H9 (cell line): ENCODE results near the gene GPR157. TPM values are rescaled to one million over a fixed set of nuclear protein-coding genes. Genes with fewer than 3 reads are reported as not detected.

Source experiments
- DNase-seq: peaks from one replicate; pipeline ENCODE4 v3.0.0-alpha.2; 2017
- H2AFZ ChIP-seq: one replicate; pipeline ENCODE4 v1.6.1; 2013; ENCODE audit warnings: mild to moderate bottlenecking, low read length, control low read depth, moderate library complexity
- H2AK5ac ChIP-seq: 2 replicates; pipeline ENCODE4 v1.6.1; 2013; ENCODE audit warnings: low read length, control low read depth, mixed read lengths; ENCODE audit not compliant: insufficient read length
- H2BK120ac ChIP-seq: one replicate; pipeline ENCODE4 v1.6.1; 2013; ENCODE audit warnings: low read depth, mild to moderate bottlenecking, low read length, control low read depth, inconsistent platforms; ENCODE audit not compliant: poor library complexity, severe bottlenecking
- H2BK12ac ChIP-seq: 2 replicates; pipeline ENCODE4 v1.6.1; 2013; ENCODE audit warnings: low read length, control low read depth, mixed read lengths, low read depth; ENCODE audit not compliant: insufficient read length
- H2BK15ac ChIP-seq: 2 replicates; pipeline ENCODE4 v1.6.1; 2013; ENCODE audit warnings: low read depth, low read length, control low read depth
- H2BK20ac ChIP-seq: one replicate; pipeline ENCODE4 v1.6.1; 2013; ENCODE audit warnings: low read depth, mild to moderate bottlenecking, low read length, control low read depth, inconsistent platforms; ENCODE audit not compliant: poor library complexity, severe bottlenecking
- H2BK5ac ChIP-seq: 2 replicates; pipeline ENCODE4 v1.6.1; 2013; ENCODE audit warnings: low read length, control low read depth, mixed read lengths; ENCODE audit not compliant: insufficient read length
- H3K14ac ChIP-seq: 2 replicates; pipeline ENCODE4 v1.6.1; 2013; ENCODE audit warnings: low read length, control low read depth; ENCODE audit not compliant: insufficient read depth
- H3K18ac ChIP-seq: 2 replicates; pipeline ENCODE4 v1.6.1; 2013; ENCODE audit warnings: low read depth, mild to moderate bottlenecking, mixed read lengths, low read length, control low read depth; ENCODE audit not compliant: insufficient read length
- H3K23ac ChIP-seq: 2 replicates; pipeline ENCODE4 v1.6.1; 2013; ENCODE audit warnings: low read length, control low read depth, mixed read lengths, low read depth; ENCODE audit not compliant: insufficient read length
- H3K23me2 ChIP-seq: 2 replicates; pipeline ENCODE4 v1.6.1; 2013; ENCODE audit warnings: low read depth, mild to moderate bottlenecking, mixed read lengths, low read length, control low read depth; ENCODE audit not compliant: insufficient read length, poor library complexity, severe bottlenecking
- H3K27ac ChIP-seq: 2 replicates; pipeline ENCODE4 v1.5.1; 2013; ENCODE audit warnings: low read length, control low read depth, mixed read lengths, low read depth; ENCODE audit not compliant: insufficient read length
- H3K27me3 ChIP-seq: 2 replicates; pipeline ENCODE4 v1.6.1; 2013; ENCODE audit warnings: low read length, control low read depth, inconsistent platforms; ENCODE audit not compliant: insufficient read depth
- H3K4ac ChIP-seq: 2 replicates; pipeline ENCODE4 v1.6.1; 2013; ENCODE audit warnings: low read depth, mild to moderate bottlenecking, control low read depth, inconsistent platforms, low read length, moderate library complexity
- H3K4me1 ChIP-seq: 2 replicates; pipeline ENCODE4 v1.6.1; 2013; ENCODE audit warnings: low read length, control low read depth, inconsistent platforms; ENCODE audit not compliant: insufficient read depth
- H3K4me2 ChIP-seq: 2 replicates; pipeline ENCODE4 v1.6.1; 2013; ENCODE audit warnings: low read length, control low read depth, mixed read lengths; ENCODE audit not compliant: insufficient read length, insufficient read depth
- H3K56ac ChIP-seq: 2 replicates; pipeline ENCODE4 v1.6.1; 2013; ENCODE audit warnings: low read depth, mild to moderate bottlenecking, mixed read lengths, low read length, control low read depth; ENCODE audit not compliant: insufficient read length
- H3K79me1 ChIP-seq: 2 replicates; pipeline ENCODE4 v1.6.1; 2013; ENCODE audit warnings: low read depth, mild to moderate bottlenecking, moderate library complexity, low read length, control low read depth, inconsistent platforms; ENCODE audit not compliant: insufficient read depth, poor library complexity, severe bottlenecking
- H3K79me2 ChIP-seq: 2 replicates; pipeline ENCODE4 v1.6.1; 2013; ENCODE audit warnings: low read length, control low read depth, inconsistent platforms; ENCODE audit not compliant: insufficient read depth
- H3K9ac ChIP-seq: 2 replicates; pipeline ENCODE4 v1.6.1; 2013; ENCODE audit warnings: low read length, control low read depth, mixed read lengths; ENCODE audit not compliant: insufficient read length; ENCODE audit errors: extremely low read depth
- H3K9me3 ChIP-seq: one replicate; pipeline ENCODE4 v1.6.1; 2013; ENCODE audit warnings: low read depth, low read length, inconsistent platforms; ENCODE audit not compliant: control insufficient read depth
- H3T11ph ChIP-seq: one replicate; pipeline ENCODE4 v1.6.1; 2013; ENCODE audit warnings: mild to moderate bottlenecking, low read length, control low read depth, inconsistent platforms
- H4K20me1 ChIP-seq: one replicate; pipeline ENCODE4 v1.6.1; 2013; ENCODE audit not compliant: control insufficient read depth, insufficient read length, insufficient read depth
- H4K5ac ChIP-seq: 2 replicates; pipeline ENCODE4 v1.6.1; 2013; ENCODE audit warnings: low read depth, mild to moderate bottlenecking, mixed read lengths, low read length, control low read depth; ENCODE audit not compliant: insufficient read length
- H4K8ac ChIP-seq: replicated peaks from 2 replicates; pipeline ENCODE4 v1.6.1; 2013; ENCODE audit warnings: low read length, control low read depth, mixed read lengths, low read depth; ENCODE audit not compliant: insufficient read length
- H4K91ac ChIP-seq: 2 replicates; pipeline ENCODE4 v1.6.1; 2013; ENCODE audit warnings: low read depth, mild to moderate bottlenecking, moderate library complexity, mixed read lengths, low read length, control low read depth; ENCODE audit not compliant: insufficient read length
- H3K27ac Mint-ChIP-seq, 3 experiments: 2 replicates in 2 of 3; 3 replicates in 1 of 3; pipeline ENCODE4 v1.8.0; 2020 to 2021; ENCODE audit warnings: mixed read lengths in 3 of 3, mild to moderate bottlenecking in 1 of 3, moderate library complexity in 1 of 3
- H3K27me3 Mint-ChIP-seq: 2 replicates; pipeline ENCODE4 v1.8.0; 2021; ENCODE audit warnings: low read depth, mild to moderate bottlenecking, moderate library complexity, mixed read lengths
- H3K36me3 Mint-ChIP-seq, 3 experiments: 2 replicates in 2 of 3; 3 replicates in 1 of 3; pipeline ENCODE4 v1.8.0; 2020 to 2021; ENCODE audit warnings: low read depth in 3 of 3, mixed read lengths in 3 of 3; ENCODE audit not compliant: insufficient read depth in 1 of 3
- H3K4me1 Mint-ChIP-seq, 2 experiments: 2 replicates each; pipeline ENCODE4 v1.8.0; 2020; ENCODE audit warnings: mixed read lengths in 2 of 2
- H3K4me3 Mint-ChIP-seq, 2 experiments: 2 replicates in 1 of 2; 3 replicates in 1 of 2; pipeline ENCODE4 v1.8.0; 2020 to 2021; ENCODE audit warnings: mild to moderate bottlenecking in 2 of 2, mixed read lengths in 2 of 2, moderate library complexity in 1 of 2
- H3K9me3 Mint-ChIP-seq, 2 experiments: 2 replicates in 1 of 2; 3 replicates in 1 of 2; pipeline ENCODE4 v1.8.0; 2020; ENCODE audit warnings: mild to moderate bottlenecking in 2 of 2, mixed read lengths in 2 of 2, moderate library complexity in 1 of 2
- WGBS: extraction: QIAGEN DNeasy Blood & Tissue Kit; methylation state at CpG from one replicate; pipeline ENCODE4 v1.1.7; 2013; ENCODE audit warnings: missing lambda C conversion rate, low lambda C conversion rate, mixed read lengths; ENCODE audit not compliant: insufficient read length; ENCODE audit errors: extremely low coverage; 5-methylcytosine and 5-hydroxymethylcytosine counted together
- total RNA-seq: library from RNA; stranded (reverse); gene quantifications from 2 replicates; pipeline ENCODE4 v1.2.1, GENCODE V29; 2021
- TF ChIP-seq, protein P1 (sequence below): fragments of 200-600 bp; sonication (generic); conservative IDR thresholded peaks from 3 replicates; pipeline ENCODE4 v1.8.0; 2021; ENCODE audit warnings: antibody characterized with exemption, mild to moderate bottlenecking

Gene GPR157
- total RNA-seq, 1 experiment from 2014 or later: 3.8 TPM

DNA sequence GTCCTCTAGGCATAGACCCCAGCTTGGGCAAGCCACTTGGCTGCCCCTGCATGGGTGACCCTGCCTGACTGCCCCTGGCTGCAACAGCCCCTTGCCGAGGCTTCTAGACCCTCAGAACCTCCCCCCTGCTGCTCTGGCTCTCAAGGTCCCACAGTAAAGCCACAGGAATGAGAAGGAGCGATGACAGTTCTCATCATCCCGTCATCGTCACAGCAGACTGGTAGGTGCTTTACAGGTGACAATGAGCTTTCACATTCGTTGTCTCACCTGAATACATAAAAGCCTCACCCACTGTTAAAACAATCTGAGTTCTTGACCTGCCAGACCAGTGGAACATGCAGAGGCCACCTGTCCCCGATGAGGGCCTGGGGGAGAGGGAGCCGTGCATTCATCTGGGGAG lies 36.0 kb upstream of the GPR157 start:
- H3K4me3 Mint-ChIP-seq: no peak overlapping the region; a peak in 1 of 5 replicates
- no peaks in the 10 kb centered on the region for H3K9me3 ChIP-seq
- no peak overlapping the region for H3K23ac ChIP-seq
- H2BK12ac ChIP-seq: no peak overlapping the region
- peaks cover under 1% of the 10 kb centered on the region; the same call in 1 of the 2 replicates for H3K79me2 ChIP-seq
- H3K27ac ChIP-seq: no peak overlapping the region
- no peak overlapping the region for H2BK5ac ChIP-seq
- no peak overlapping the region for H4K5ac ChIP-seq
- no peak overlapping the region; the same call in 1 of the 2 replicates for H3K14ac ChIP-seq
- no peak overlapping the region for H4K91ac ChIP-seq
- no peak overlapping the region for H2BK20ac ChIP-seq
- H3K9ac ChIP-seq: no peak overlapping the region
- no peak overlapping the region for H3K4ac ChIP-seq
- WGBS: no CpG with 5 or more reads among the region's 7 CpGs
- H3K4me1 ChIP-seq: no peaks in the 10 kb centered on the region; the same call in 1 of the 2 replicates
- H3T11ph ChIP-seq: no peak overlapping the region
- no peaks in the 10 kb centered on the region for H3K9me3 Mint-ChIP-seq
- H2AFZ ChIP-seq: no peak overlapping the region
- H3K79me1 ChIP-seq: peaks cover 5% of the 10 kb centered on the region
- no peaks in the 10 kb centered on the region for H4K20me1 ChIP-seq
- no peaks in the 10 kb centered on the region for H3K27me3 Mint-ChIP-seq
- H2BK120ac ChIP-seq: no peak overlapping the region
- peaks cover 34 to 50% of the 10 kb centered on the region in 2 experiments for H3K4me1 Mint-ChIP-seq
- H3K27ac Mint-ChIP-seq: peak overlapping the region in 2 of 3 experiments; percentile 33 to 84; a peak in 3 of 7 replicates
- no peak overlapping the region for H2AK5ac ChIP-seq
- no peak overlapping the region for H4K8ac ChIP-seq
- H2BK15ac ChIP-seq: no peak overlapping the region
- H3K36me3 Mint-ChIP-seq: peaks cover 0 to 15% (median 0%) of the 10 kb centered on the region in 3 experiments; a peak in 2 of 7 replicates
- peak overlapping the region; percentile 25 for H3K4me2 ChIP-seq
- no peak overlapping the region for H3K18ac ChIP-seq
- no peaks in the 10 kb centered on the region for H3K23me2 ChIP-seq
- no peak for DNase-seq
- no peak overlapping the region for H3K56ac ChIP-seq
- TF ChIP-seq, protein P1, sequence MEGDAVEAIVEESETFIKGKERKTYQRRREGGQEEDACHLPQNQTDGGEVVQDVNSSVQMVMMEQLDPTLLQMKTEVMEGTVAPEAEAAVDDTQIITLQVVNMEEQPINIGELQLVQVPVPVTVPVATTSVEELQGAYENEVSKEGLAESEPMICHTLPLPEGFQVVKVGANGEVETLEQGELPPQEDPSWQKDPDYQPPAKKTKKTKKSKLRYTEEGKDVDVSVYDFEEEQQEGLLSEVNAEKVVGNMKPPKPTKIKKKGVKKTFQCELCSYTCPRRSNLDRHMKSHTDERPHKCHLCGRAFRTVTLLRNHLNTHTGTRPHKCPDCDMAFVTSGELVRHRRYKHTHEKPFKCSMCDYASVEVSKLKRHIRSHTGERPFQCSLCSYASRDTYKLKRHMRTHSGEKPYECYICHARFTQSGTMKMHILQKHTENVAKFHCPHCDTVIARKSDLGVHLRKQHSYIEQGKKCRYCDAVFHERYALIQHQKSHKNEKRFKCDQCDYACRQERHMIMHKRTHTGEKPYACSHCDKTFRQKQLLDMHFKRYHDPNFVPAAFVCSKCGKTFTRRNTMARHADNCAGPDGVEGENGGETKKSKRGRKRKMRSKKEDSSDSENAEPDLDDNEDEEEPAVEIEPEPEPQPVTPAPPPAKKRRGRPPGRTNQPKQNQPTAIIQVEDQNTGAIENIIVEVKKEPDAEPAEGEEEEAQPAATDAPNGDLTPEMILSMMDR: no peak
- no peaks in the 10 kb centered on the region for H3K27me3 ChIP-seq
